K562 (cell line): ENCODE data around the gene ZNF800. TPM values are rescaled to one million over a fixed set of nuclear protein-coding genes. Genes with fewer than 3 reads are reported as not detected.

ENCODE experiments used
- ATAC-seq: fragments of 200-7000 bp; cut with Tn5 transposase; 3 replicates; pipeline ENCODE4 v1.9.1; 2020; ENCODE audit warnings: moderate library complexity
- BruUV-seq: library from RNA; stranded (reverse); fragments of 400-500 nt; replicated peaks from 2 replicates; lab custom pipeline; 2021; lab: Mats Ljungman, UMichigan
- CTCF ChIA-PET: fragments of 300-600 bp; formaldehyde crosslinking; extraction: SDS; loops from one replicate; lab custom pipeline; 2021; ENCODE audit warnings: low intra/inter-chr PET ratio; lab: Yijun Ruan, JAX
- POLR2A ChIA-PET: fragments of 300-600, 350-650 bp; sonication (Branson Sonifier 250); formaldehyde crosslinking; extraction: SDS; loops from one replicate; lab custom pipeline; 2021; ENCODE audit warnings: antibody characterized with exemption, inconsistent platforms; lab: Yijun Ruan, JAX
- DNase-seq, 4 experiments: peaks; one replicate each; pipeline versions ENCODE4 v3.0.0 to v3.0.0-alpha.2; 2011 to 2018; ENCODE audit warnings: low spot score in 3 of 4, mixed read lengths in 3 of 4; ENCODE audit errors: extremely low read depth in 1 of 4
- FAIRE-seq: peaks from 2 replicates; lab custom pipeline; 2011; peaks lifted over from hg19 to GRCh38; lab: Jason Lieb, UNC
- H2AFZ ChIP-seq: 2 replicates; pipeline ENCODE4 v1.6.0; 2011; ENCODE audit warnings: low read depth, low read length, control low read depth, inconsistent platforms
- H3K27ac ChIP-seq: fragments of 200-600 bp; 3 replicates; pipeline ENCODE4 v1.8.0; 2011; ENCODE audit warnings: low read depth, mild to moderate bottlenecking, control low read depth, inconsistent platforms, low read length, moderate library complexity, mixed read lengths; ENCODE audit errors: extremely low read depth
- H3K27me3 ChIP-seq, 2 experiments: fragments of 300-600 bp in 1 of 2; 2 replicates in 1 of 2; 3 replicates in 1 of 2; pipeline versions ENCODE4 v1.6.0 to v1.8.0; 2011; ENCODE audit warnings: inconsistent platforms in 2 of 2, low read length in 2 of 2, mild to moderate bottlenecking in 1 of 2, mixed read lengths in 1 of 2, moderate library complexity in 1 of 2; ENCODE audit not compliant: control insufficient read depth in 2 of 2, insufficient read depth in 2 of 2
- H3K36me3 ChIP-seq: fragments of 300-600 bp; 3 replicates; pipeline ENCODE4 v1.8.0; 2011; ENCODE audit warnings: mild to moderate bottlenecking, low read length, inconsistent platforms; ENCODE audit not compliant: control insufficient read depth, insufficient read depth
- H3K4me1 ChIP-seq, 2 experiments: fragments of 200-600 bp in 1 of 2; replicated peaks in 1 of 2; 2 replicates in 1 of 2; 3 replicates in 1 of 2; pipeline versions ENCODE4 v1.5.1 to v1.8.0; 2011; ENCODE audit warnings: inconsistent platforms in 2 of 2, low read length in 2 of 2, mild to moderate bottlenecking in 1 of 2, mixed read lengths in 1 of 2, moderate library complexity in 1 of 2; ENCODE audit not compliant: control insufficient read depth in 2 of 2, insufficient read depth in 2 of 2
- H3K4me2 ChIP-seq: 2 replicates; pipeline ENCODE4 v1.6.1; 2011; ENCODE audit warnings: low read length, control low read depth, inconsistent platforms, mixed read lengths; ENCODE audit not compliant: insufficient read depth
- H3K4me3 ChIP-seq: fragments of 200-600 bp; sonication (generic), shearing (Covaris generic); 2 replicates; pipeline ENCODE4 v1.5.1; 2016; ENCODE audit warnings: control low read depth, inconsistent platforms
- H3K79me2 ChIP-seq: fragments of 200-600 bp; 3 replicates; pipeline ENCODE4 v1.8.0; 2011; ENCODE audit warnings: low read length, inconsistent platforms; ENCODE audit not compliant: control insufficient read depth, insufficient read depth
- H3K9ac ChIP-seq, 2 experiments: 2 replicates each; pipeline versions ENCODE4 v1.6.0 to v1.6.1; 2011; ENCODE audit warnings: low read depth in 2 of 2, low read length in 2 of 2, control low read depth in 1 of 2, inconsistent platforms in 1 of 2, mild to moderate bottlenecking in 1 of 2, mixed read lengths in 1 of 2; ENCODE audit not compliant: insufficient read depth in 1 of 2
- H3K9me1 ChIP-seq: one replicate; pipeline ENCODE4 v1.6.0; 2011; ENCODE audit warnings: inconsistent platforms, mild to moderate bottlenecking, low read length, moderate library complexity; ENCODE audit not compliant: control insufficient read depth, insufficient read depth
- H3K9me3 ChIP-seq: replicated peaks from 2 replicates; pipeline ENCODE4 v1.5.1; 2011; ENCODE audit warnings: low read depth, low read length, inconsistent platforms; ENCODE audit not compliant: control insufficient read depth, insufficient read depth
- H4K20me1 ChIP-seq: replicated peaks from 2 replicates; pipeline ENCODE4 v1.6.1; 2011; ENCODE audit warnings: low read length, inconsistent platforms, mixed read lengths; ENCODE audit not compliant: control insufficient read depth, insufficient read depth
- ETV1 ChIP-seq: fragments of 450-650 bp; conservative IDR thresholded peaks from 2 replicates; pipeline ENCODE4 v1.6.1; 2016; ENCODE audit warnings: missing genetic modification characterization, control low read depth, low read depth, missing compliant biosample characterization
- ZBTB34 ChIP-seq: fragments of 250-450 bp; sonication (Bioruptor Pico); IDR thresholded peaks from 2 replicates; pipeline ENCODE4 v1.8.0; 2021; ENCODE audit warnings: mild to moderate bottlenecking, moderate library complexity
- ZBTB8A ChIP-seq: fragments of 450-650 bp; IDR thresholded peaks from 2 replicates; pipeline ENCODE4 v1.6.1; 2018; ENCODE audit warnings: mild to moderate bottlenecking, moderate library complexity; ENCODE audit not compliant: partially characterized antibody
- ZNF280A ChIP-seq: fragments of 450-650 bp; IDR thresholded peaks from 2 replicates; pipeline ENCODE4 v1.6.1; 2018; ENCODE audit warnings: mild to moderate bottlenecking, low read depth; ENCODE audit not compliant: partially characterized antibody
- WGBS: fragments of 100-300 bp; shearing (Covaris generic); methylation state at CpG from one replicate; pipeline ENCODE4 v1.1.6; 2016; ENCODE audit warnings: low coverage, mixed read lengths; ENCODE audit not compliant: insufficient coverage; ENCODE audit errors: missing lambda C conversion rate; 5-methylcytosine and 5-hydroxymethylcytosine counted together
- in situ Hi-C: fragments of 300-500 bp; cut with MboI; formaldehyde crosslinking; loops from 4 replicates; pipeline ENCODE4 v1.15.0; 2018; ENCODE audit warnings: inconsistent platforms, mixed read lengths
- intact Hi-C: fragments of 100-400 bp; cut with micrococcal nuclease; formaldehyde crosslinking; loops from 2 replicates; pipeline ENCODE4 v1.14.2; 2022
- polyA plus RNA-seq, 8 experiments: library from polyadenylated mRNA; depleted of rRNA in 4 of 8; stranded (reverse) in 5 of 8; unstranded in 3 of 8; fragments of >200 nt; fragmentation: Nextera tagmentation in 2 of 8; fragmentation: Illumina TruSeq in 1 of 8; extraction: Ambion mirVana in 2 of 8; extraction: Trizol in 1 of 8; gene quantifications; 2 replicates each; pipeline versions ENCODE4 v1.2.1 to v1.2.3, GENCODE V29; 2011 to 2014; ENCODE audit warnings: inconsistent platforms in 1 of 8, missing spikeins in 1 of 8
- total RNA-seq, 7 experiments: library from RNA; depleted of rRNA in 6 of 7; stranded (reverse); fragments of >200 nt in 6 of 7; fragmentation: Illumina TruSeq in 2 of 7; extraction: Trizol in 2 of 7; gene quantifications; 2 replicates each; pipeline versions ENCODE4 v1.2.1 to v1.2.3, GENCODE V29; 2011 to 2021; ENCODE audit warnings: low replicate concordance in 1 of 7

ZNF800 gene
- total and polyA plus RNA-seq, 9 of the 15 experiments (the other 6 are each of a cell fraction or from before 2014, with no cell fraction given) = 7.5 to 58.3 (median 33.4) TPM

- in situ Hi-C loops = no loop called here
These were observed 20.8 kb upstream of the ZNF800 start for GRCh38 chr7:127413326-127413725.

More at GRCh38 chr7:127413326-127413725, 20.8 kb upstream of the ZNF800 start:
- no peaks in the 10 kb centered on the region for H3K9me1 ChIP-seq
- H3K4me3 ChIP-seq = no peak overlapping the region
- no peaks in the 10 kb centered on the region for H3K9me3 ChIP-seq
- no peaks in the 10 kb centered on the region for H3K36me3 ChIP-seq
- DNase-seq (no peak), ATAC-seq (no peak), FAIRE-seq (no peak)
- POLR2A ChIA-PET = interaction anchor here (0.8 kb wide), 1 partner anchor 34 kb away, joined by 3 read pairs; no protein-coding TSS in a partner anchor
- H3K27me3 ChIP-seq = peaks cover 6 to 11% of the 10 kb centered on the region in 2 experiments; a peak in 4 of 5 replicates
- no peak overlapping the region for H3K9ac ChIP-seq
- no peaks in the 10 kb centered on the region for H3K79me2 ChIP-seq
- no peaks in the 10 kb centered on the region for H3K4me1 ChIP-seq
- BruUV-seq = no TSS peak
- CTCF ChIA-PET = no interaction called here
- intact Hi-C loops = no loop called here
- 0% methylated on average over 1 of the region's 1 CpG for WGBS
- TF ChIP-seq ZBTB34 (CRISPR knock-in tag) (no peak), ETV1 (tag) (no peak), ZBTB8A (no peak), ZNF280A (no peak)
- TF ChIP-seq, all 486 proteins: peak for 0
- Histone ChIP-seq H4K20me1 (no peaks in the 10 kb centered on the region), H3K4me2 (no peak overlapping the region), H3K27ac (no peak overlapping the region), H2AFZ (no peak overlapping the region)
